RWPE2 (cell line): ENCODE results near the gene RNGTT.

Experiments used
- ATAC-seq: fragments of 200-7000 bp; cut with Tn5 transposase; 3 replicates; pipeline ENCODE4 v1.9.1; 2021; ENCODE audit warnings: low read depth
- DNase-seq: peaks from one replicate; pipeline ENCODE4 v3.0.0-alpha.2; 2020; ENCODE audit warnings: low spot score
- H3K27ac ChIP-seq: fragments of 450-650 bp; 2 replicates; pipeline ENCODE4 v1.5.1; 2017; ENCODE audit warnings: mild to moderate bottlenecking; ENCODE audit not compliant: poor library complexity, severe bottlenecking
- H3K27me3 ChIP-seq: fragments of 250-450 bp; sonication (Bioruptor Pico); 2 replicates; pipeline ENCODE4 v1.5.1; 2021; ENCODE audit warnings: mild to moderate bottlenecking, moderate library complexity; ENCODE audit not compliant: insufficient read depth, poor library complexity, severe bottlenecking
- H3K36me3 ChIP-seq: fragments of 250-450 bp; sonication (Bioruptor Pico); 2 replicates; pipeline ENCODE4 v1.5.1; 2020; ENCODE audit warnings: low read depth, mild to moderate bottlenecking, moderate library complexity
- H3K4me1 ChIP-seq: fragments of 250-450 bp; sonication (Bioruptor Pico); 2 replicates; pipeline ENCODE4 v1.5.1; 2021; ENCODE audit warnings: mild to moderate bottlenecking, moderate library complexity; ENCODE audit not compliant: insufficient read depth, poor library complexity, severe bottlenecking
- H3K4me3 ChIP-seq: fragments of 250-450 bp; sonication (Bioruptor Pico); 2 replicates; pipeline ENCODE4 v1.5.1; 2021; ENCODE audit warnings: mild to moderate bottlenecking, moderate library complexity; ENCODE audit not compliant: severe bottlenecking
- H3K9me3 ChIP-seq: fragments of 250-450 bp; sonication (Bioruptor Pico); 2 replicates; pipeline ENCODE4 v1.5.1; 2021; ENCODE audit warnings: mild to moderate bottlenecking, moderate library complexity; ENCODE audit not compliant: severe bottlenecking
- CTCF ChIP-seq: fragments of 450-650 bp; IDR thresholded peaks from one replicate; pipeline ENCODE4 v1.5.1; 2017; ENCODE audit warnings: mild to moderate bottlenecking, moderate library complexity; ENCODE audit not compliant: poor library complexity, severe bottlenecking

Gene RNGTT

GRCh38 chr6:88702956-88703556, 260.4 kb downstream of the RNGTT start:
- ATAC-seq (no peak), DNase-seq (no peak)
- H3K4me1 ChIP-seq, result no peaks in the 10 kb centered on the region
- no peaks in the 10 kb centered on the region for H3K9me3 ChIP-seq
- H3K27me3 ChIP-seq, result no peaks in the 10 kb centered on the region
- H3K36me3 ChIP-seq, result no peaks in the 10 kb centered on the region
- TF ChIP-seq CTCF, result no peak
- H3K4me3 ChIP-seq, result no peak overlapping the region
- no peak overlapping the region for H3K27ac ChIP-seq

GRCh38 chr6:88698661-88699060, 264.8 kb downstream of the RNGTT start:
- Histone ChIP-seq H3K9me3 (no peaks in the 10 kb centered on the region), H3K36me3 (no peaks in the 10 kb centered on the region), H3K27me3 (no peaks in the 10 kb centered on the region), H3K27ac (no peak overlapping the region), H3K4me3 (no peak overlapping the region), H3K4me1 (no peaks in the 10 kb centered on the region)
- ATAC-seq, result no peak
- DNase-seq, result no peak
- no peak for TF ChIP-seq CTCF

- no peak for DNase-seq
- Histone ChIP-seq H3K9me3 (no peaks in the 10 kb centered on the region), H3K27ac (no peak overlapping the region), H3K27me3 (no peaks in the 10 kb centered on the region), H3K4me3 (no peak overlapping the region), H3K36me3 (no peaks in the 10 kb centered on the region), H3K4me1 (no peaks in the 10 kb centered on the region)
- no peak for TF ChIP-seq CTCF
- ATAC-seq, result no peak
Measured at GRCh38 chr6:88695937-88696336, 267.5 kb downstream of the RNGTT start.

- no peaks in the 10 kb centered on the region for H3K4me1 ChIP-seq
- H3K9me3 ChIP-seq, result no peaks in the 10 kb centered on the region
- no peaks in the 10 kb centered on the region for H3K36me3 ChIP-seq
- no peak overlapping the region for H3K27ac ChIP-seq
- no peak for TF ChIP-seq CTCF
- DNase-seq, result no peak
- H3K27me3 ChIP-seq, result no peaks in the 10 kb centered on the region
- no peak overlapping the region for H3K4me3 ChIP-seq
- peak; percentile 54; the same call in 2 of the 3 replicates for ATAC-seq
Measured at GRCh38 chr6:88683734-88684133, 279.7 kb downstream of the RNGTT start.

GRCh38 chr6:88680654-88681053, 282.8 kb downstream of the RNGTT start:
- Histone ChIP-seq H3K27me3 (no peaks in the 10 kb centered on the region), H3K27ac (no peak overlapping the region), H3K4me3 (no peak overlapping the region), H3K9me3 (no peaks in the 10 kb centered on the region), H3K36me3 (no peaks in the 10 kb centered on the region), H3K4me1 (no peaks in the 10 kb centered on the region)
- DNase-seq, result no peak
- TF ChIP-seq CTCF, result no peak
- ATAC-seq, result no peak
